H9 (cell line): ENCODE data around the gene XXYLT1. TPM values are rescaled to one million over a fixed set of nuclear protein-coding genes. Genes with fewer than 3 reads are reported as not detected.

Experiments
- DNase-seq: peaks from one replicate; pipeline ENCODE4 v3.0.0-alpha.2; 2017
- H2AFZ ChIP-seq: one replicate; pipeline ENCODE4 v1.6.1; 2013; ENCODE audit warnings: mild to moderate bottlenecking, low read length, control low read depth, moderate library complexity
- H2AK5ac ChIP-seq: 2 replicates; pipeline ENCODE4 v1.6.1; 2013; ENCODE audit warnings: low read length, control low read depth, mixed read lengths; ENCODE audit not compliant: insufficient read length
- H2BK120ac ChIP-seq: one replicate; pipeline ENCODE4 v1.6.1; 2013; ENCODE audit warnings: low read depth, mild to moderate bottlenecking, low read length, control low read depth, inconsistent platforms; ENCODE audit not compliant: poor library complexity, severe bottlenecking
- H2BK12ac ChIP-seq: 2 replicates; pipeline ENCODE4 v1.6.1; 2013; ENCODE audit warnings: low read length, control low read depth, mixed read lengths, low read depth; ENCODE audit not compliant: insufficient read length
- H2BK15ac ChIP-seq: 2 replicates; pipeline ENCODE4 v1.6.1; 2013; ENCODE audit warnings: low read depth, low read length, control low read depth
- H2BK20ac ChIP-seq: one replicate; pipeline ENCODE4 v1.6.1; 2013; ENCODE audit warnings: low read depth, mild to moderate bottlenecking, low read length, control low read depth, inconsistent platforms; ENCODE audit not compliant: poor library complexity, severe bottlenecking
- H2BK5ac ChIP-seq: 2 replicates; pipeline ENCODE4 v1.6.1; 2013; ENCODE audit warnings: low read length, control low read depth, mixed read lengths; ENCODE audit not compliant: insufficient read length
- H3K14ac ChIP-seq: 2 replicates; pipeline ENCODE4 v1.6.1; 2013; ENCODE audit warnings: low read length, control low read depth; ENCODE audit not compliant: insufficient read depth
- H3K18ac ChIP-seq: 2 replicates; pipeline ENCODE4 v1.6.1; 2013; ENCODE audit warnings: low read depth, mild to moderate bottlenecking, mixed read lengths, low read length, control low read depth; ENCODE audit not compliant: insufficient read length
- H3K23ac ChIP-seq: 2 replicates; pipeline ENCODE4 v1.6.1; 2013; ENCODE audit warnings: low read length, control low read depth, mixed read lengths, low read depth; ENCODE audit not compliant: insufficient read length
- H3K23me2 ChIP-seq: 2 replicates; pipeline ENCODE4 v1.6.1; 2013; ENCODE audit warnings: low read depth, mild to moderate bottlenecking, mixed read lengths, low read length, control low read depth; ENCODE audit not compliant: insufficient read length, poor library complexity, severe bottlenecking
- H3K27ac ChIP-seq: 2 replicates; pipeline ENCODE4 v1.5.1; 2013; ENCODE audit warnings: low read length, control low read depth, mixed read lengths, low read depth; ENCODE audit not compliant: insufficient read length
- H3K27me3 ChIP-seq: 2 replicates; pipeline ENCODE4 v1.6.1; 2013; ENCODE audit warnings: low read length, control low read depth, inconsistent platforms; ENCODE audit not compliant: insufficient read depth
- H3K4ac ChIP-seq: 2 replicates; pipeline ENCODE4 v1.6.1; 2013; ENCODE audit warnings: low read depth, mild to moderate bottlenecking, control low read depth, inconsistent platforms, low read length, moderate library complexity
- H3K4me1 ChIP-seq: 2 replicates; pipeline ENCODE4 v1.6.1; 2013; ENCODE audit warnings: low read length, control low read depth, inconsistent platforms; ENCODE audit not compliant: insufficient read depth
- H3K4me2 ChIP-seq: 2 replicates; pipeline ENCODE4 v1.6.1; 2013; ENCODE audit warnings: low read length, control low read depth, mixed read lengths; ENCODE audit not compliant: insufficient read length, insufficient read depth
- H3K56ac ChIP-seq: 2 replicates; pipeline ENCODE4 v1.6.1; 2013; ENCODE audit warnings: low read depth, mild to moderate bottlenecking, mixed read lengths, low read length, control low read depth; ENCODE audit not compliant: insufficient read length
- H3K79me1 ChIP-seq: 2 replicates; pipeline ENCODE4 v1.6.1; 2013; ENCODE audit warnings: low read depth, mild to moderate bottlenecking, moderate library complexity, low read length, control low read depth, inconsistent platforms; ENCODE audit not compliant: insufficient read depth, poor library complexity, severe bottlenecking
- H3K79me2 ChIP-seq: 2 replicates; pipeline ENCODE4 v1.6.1; 2013; ENCODE audit warnings: low read length, control low read depth, inconsistent platforms; ENCODE audit not compliant: insufficient read depth
- H3K9ac ChIP-seq: 2 replicates; pipeline ENCODE4 v1.6.1; 2013; ENCODE audit warnings: low read length, control low read depth, mixed read lengths; ENCODE audit not compliant: insufficient read length; ENCODE audit errors: extremely low read depth
- H3K9me3 ChIP-seq: one replicate; pipeline ENCODE4 v1.6.1; 2013; ENCODE audit warnings: low read depth, low read length, inconsistent platforms; ENCODE audit not compliant: control insufficient read depth
- H3T11ph ChIP-seq: one replicate; pipeline ENCODE4 v1.6.1; 2013; ENCODE audit warnings: mild to moderate bottlenecking, low read length, control low read depth, inconsistent platforms
- H4K20me1 ChIP-seq: one replicate; pipeline ENCODE4 v1.6.1; 2013; ENCODE audit not compliant: control insufficient read depth, insufficient read length, insufficient read depth
- H4K5ac ChIP-seq: 2 replicates; pipeline ENCODE4 v1.6.1; 2013; ENCODE audit warnings: low read depth, mild to moderate bottlenecking, mixed read lengths, low read length, control low read depth; ENCODE audit not compliant: insufficient read length
- H4K8ac ChIP-seq: replicated peaks from 2 replicates; pipeline ENCODE4 v1.6.1; 2013; ENCODE audit warnings: low read length, control low read depth, mixed read lengths, low read depth; ENCODE audit not compliant: insufficient read length
- H4K91ac ChIP-seq: 2 replicates; pipeline ENCODE4 v1.6.1; 2013; ENCODE audit warnings: low read depth, mild to moderate bottlenecking, moderate library complexity, mixed read lengths, low read length, control low read depth; ENCODE audit not compliant: insufficient read length
- H3K27ac Mint-ChIP-seq, 3 experiments: 2 replicates in 2 of 3; 3 replicates in 1 of 3; pipeline ENCODE4 v1.8.0; 2020 to 2021; ENCODE audit warnings: mixed read lengths in 3 of 3, mild to moderate bottlenecking in 1 of 3, moderate library complexity in 1 of 3
- H3K27me3 Mint-ChIP-seq: 2 replicates; pipeline ENCODE4 v1.8.0; 2021; ENCODE audit warnings: low read depth, mild to moderate bottlenecking, moderate library complexity, mixed read lengths
- H3K36me3 Mint-ChIP-seq, 3 experiments: 2 replicates in 2 of 3; 3 replicates in 1 of 3; pipeline ENCODE4 v1.8.0; 2020 to 2021; ENCODE audit warnings: low read depth in 3 of 3, mixed read lengths in 3 of 3; ENCODE audit not compliant: insufficient read depth in 1 of 3
- H3K4me1 Mint-ChIP-seq, 2 experiments: 2 replicates each; pipeline ENCODE4 v1.8.0; 2020; ENCODE audit warnings: mixed read lengths in 2 of 2
- H3K4me3 Mint-ChIP-seq, 2 experiments: 2 replicates in 1 of 2; 3 replicates in 1 of 2; pipeline ENCODE4 v1.8.0; 2020 to 2021; ENCODE audit warnings: mild to moderate bottlenecking in 2 of 2, mixed read lengths in 2 of 2, moderate library complexity in 1 of 2
- H3K9me3 Mint-ChIP-seq, 2 experiments: 2 replicates in 1 of 2; 3 replicates in 1 of 2; pipeline ENCODE4 v1.8.0; 2020; ENCODE audit warnings: mild to moderate bottlenecking in 2 of 2, mixed read lengths in 2 of 2, moderate library complexity in 1 of 2
- WGBS: extraction: QIAGEN DNeasy Blood & Tissue Kit; methylation state at CpG from one replicate; pipeline ENCODE4 v1.1.7; 2013; ENCODE audit warnings: missing lambda C conversion rate, low lambda C conversion rate, mixed read lengths; ENCODE audit not compliant: insufficient read length; ENCODE audit errors: extremely low coverage; 5-methylcytosine and 5-hydroxymethylcytosine counted together
- total RNA-seq: library from RNA; stranded (reverse); gene quantifications from 2 replicates; pipeline ENCODE4 v1.2.1, GENCODE V29; 2021
- TF ChIP-seq, protein P1 (sequence below): fragments of 200-600 bp; sonication (generic); conservative IDR thresholded peaks from 3 replicates; pipeline ENCODE4 v1.8.0; 2021; ENCODE audit warnings: antibody characterized with exemption, mild to moderate bottlenecking

Gene XXYLT1
- total RNA-seq, 1 experiment from 2014 or later = 22.7 TPM

DNA sequence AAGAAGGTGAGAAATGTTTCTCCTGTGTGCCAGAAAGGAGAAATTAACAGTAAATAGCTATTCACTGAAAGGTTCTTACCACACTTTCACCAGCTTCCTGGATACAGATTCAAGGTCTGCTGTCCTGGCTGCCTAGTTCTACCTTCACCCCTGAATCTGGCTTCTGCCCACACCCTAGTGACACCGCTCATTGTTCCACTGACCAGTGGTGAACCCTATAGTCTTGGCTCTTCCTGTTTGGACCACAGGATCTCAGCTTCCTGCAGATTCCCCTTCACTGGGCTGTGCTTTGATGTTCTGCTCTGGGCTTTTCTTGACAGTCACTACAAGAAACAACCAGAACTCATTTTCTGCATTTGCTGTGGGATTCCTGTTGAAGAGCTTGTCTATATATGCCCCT is 250.0 kb downstream of the XXYLT1 start:
- Histone ChIP-seq H2BK5ac (no peak overlapping the region), H4K20me1 (no peaks in the 10 kb centered on the region), H3K79me1 (no peaks in the 10 kb centered on the region), H2AK5ac (no peak overlapping the region), H3T11ph (no peak overlapping the region), H2AFZ (no peak overlapping the region), H3K79me2 (no peaks in the 10 kb centered on the region), H3K9ac (no peak overlapping the region), H4K91ac (no peak overlapping the region), H3K23me2 (no peaks in the 10 kb centered on the region), H3K4ac (no peak overlapping the region), H2BK15ac (no peak overlapping the region), H2BK120ac (no peak overlapping the region), H3K4me1 (no peaks in the 10 kb centered on the region), H3K9me3 (no peaks in the 10 kb centered on the region), H3K4me2 (no peak overlapping the region), H3K27me3 (no peaks in the 10 kb centered on the region), H3K27ac (no peak overlapping the region), H3K56ac (no peak overlapping the region), H4K5ac (no peak overlapping the region), H4K8ac (no peak overlapping the region), H2BK20ac (no peak overlapping the region), H3K23ac (no peak overlapping the region), H3K18ac (no peak overlapping the region), H3K14ac (no peak overlapping the region), H2BK12ac (no peak overlapping the region)
- H3K4me1 Mint-ChIP-seq = no peaks in the 10 kb centered on the region
- WGBS = no CpG with 5 or more reads among the region's 1 CpG
- no peak for DNase-seq
- H3K36me3 Mint-ChIP-seq = peaks cover 0 to 4% (median 1%) of the 10 kb centered on the region in 3 experiments; a peak in 1 of 7 replicates
- TF ChIP-seq, protein P1, sequence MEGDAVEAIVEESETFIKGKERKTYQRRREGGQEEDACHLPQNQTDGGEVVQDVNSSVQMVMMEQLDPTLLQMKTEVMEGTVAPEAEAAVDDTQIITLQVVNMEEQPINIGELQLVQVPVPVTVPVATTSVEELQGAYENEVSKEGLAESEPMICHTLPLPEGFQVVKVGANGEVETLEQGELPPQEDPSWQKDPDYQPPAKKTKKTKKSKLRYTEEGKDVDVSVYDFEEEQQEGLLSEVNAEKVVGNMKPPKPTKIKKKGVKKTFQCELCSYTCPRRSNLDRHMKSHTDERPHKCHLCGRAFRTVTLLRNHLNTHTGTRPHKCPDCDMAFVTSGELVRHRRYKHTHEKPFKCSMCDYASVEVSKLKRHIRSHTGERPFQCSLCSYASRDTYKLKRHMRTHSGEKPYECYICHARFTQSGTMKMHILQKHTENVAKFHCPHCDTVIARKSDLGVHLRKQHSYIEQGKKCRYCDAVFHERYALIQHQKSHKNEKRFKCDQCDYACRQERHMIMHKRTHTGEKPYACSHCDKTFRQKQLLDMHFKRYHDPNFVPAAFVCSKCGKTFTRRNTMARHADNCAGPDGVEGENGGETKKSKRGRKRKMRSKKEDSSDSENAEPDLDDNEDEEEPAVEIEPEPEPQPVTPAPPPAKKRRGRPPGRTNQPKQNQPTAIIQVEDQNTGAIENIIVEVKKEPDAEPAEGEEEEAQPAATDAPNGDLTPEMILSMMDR = no peak
- no peak overlapping the region for H3K4me3 Mint-ChIP-seq
- peaks cover 5 to 9% of the 10 kb centered on the region in 2 experiments; a peak in 3 of 5 replicates for H3K9me3 Mint-ChIP-seq
- H3K27ac Mint-ChIP-seq = peak overlapping the region in 1 of 3 experiments; percentile 56; a peak in 1 of 7 replicates
- H3K27me3 Mint-ChIP-seq = peaks cover 20% of the 10 kb centered on the region
